Mucosa of descending colon (tissue), 3 donors: Measurements from ENCODE around the gene ESAM. TPM values are rescaled to one million over a fixed set of nuclear protein-coding genes. Genes with fewer than 3 reads are reported as not detected.

ENCODE experiments used
- ATAC-seq: fragments of 200-7000 bp; cut with Tn5 transposase; one replicate; pipeline ENCODE4 v1.9.1; 2020; ENCODE audit warnings: mild to moderate bottlenecking, moderate library complexity
- DNase-seq, 3 donors: peaks; one replicate each; pipeline ENCODE4 v3.0.0-alpha.2; 2020
- H3K36me3 ChIP-seq: fragments of 200-600 bp; one replicate; pipeline ENCODE4 v1.8.0; 2021; ENCODE audit warnings: low read depth, mild to moderate bottlenecking
- H3K4me1 ChIP-seq: fragments of 200-600 bp; one replicate; pipeline ENCODE4 v1.8.0; 2021; ENCODE audit warnings: low read depth, mild to moderate bottlenecking
- H3K4me3 ChIP-seq: fragments of 200-600 bp; one replicate; pipeline ENCODE4 v1.8.0; 2021; ENCODE audit warnings: mild to moderate bottlenecking
- H3K9me3 ChIP-seq: fragments of 200-600 bp; one replicate; pipeline ENCODE4 v1.8.0; 2021; ENCODE audit warnings: mild to moderate bottlenecking
- CTCF ChIP-seq: fragments of 200-600 bp; IDR thresholded peaks from one replicate; pipeline ENCODE4 v1.8.0; 2022; ENCODE audit warnings: antibody characterized with exemption, mild to moderate bottlenecking
- intact Hi-C, 2 donors: fragments of 100-400 bp; cut with DNase I in 1 of 2; cut with micrococcal nuclease in 1 of 2; formaldehyde crosslinking; loops; one replicate each; pipeline versions ENCODE4 v1.11.0 to v1.11.1; 2022; cut with DNase I, micrococcal nuclease
- total RNA-seq, 3 donors: library from RNA; stranded (reverse); fragmentation: NEBNext Ultra II Directional in 2 of 3; extraction: Animal tissue kit (Norgen Biotek cat#: 25700) in 2 of 3; gene quantifications; one replicate each; pipeline versions ENCODE4 v1.2.1 to v1.2.4, GENCODE V29; 2021 to 2023
- donor health status: DM: no; HTN: no; CAD: no; lungs with moderate emphysema.
- donor health status: DM: no; HTN: no; CAD: no.
- donor health status: DM: no; HTN: yes; CAD: no.

The ESAM gene
- total RNA-seq, 3 donors from 2014 or later = 7.7 to 11.5 (median 8.4) TPM

GRCh38 chr11:124748481-124749343, 13.4 kb downstream of the ESAM start:
- no peaks in the 10 kb centered on the region for H3K9me3 ChIP-seq
- no peaks in the 10 kb centered on the region for H3K36me3 ChIP-seq
- intact Hi-C loops = no loop called here
- ATAC-seq (peak; percentile 26), DNase-seq (peak; percentile 47 to 62 (median 54))
- H3K4me1 ChIP-seq = peaks cover 30% of the 10 kb centered on the region
- no peak overlapping the region for H3K4me3 ChIP-seq
- TF ChIP-seq CTCF = no peak

GRCh38 chr11:124748100-124748418, 14.0 kb downstream of the ESAM start:
- H3K4me1 ChIP-seq = peaks cover 27% of the 10 kb centered on the region
- intact Hi-C loops = no loop called here
- no peak for DNase-seq
- TF ChIP-seq CTCF = no peak
- no peak for ATAC-seq
- no peaks in the 10 kb centered on the region for H3K9me3 ChIP-seq
- H3K4me3 ChIP-seq = no peak overlapping the region
- no peaks in the 10 kb centered on the region for H3K36me3 ChIP-seq

- no peak for TF ChIP-seq CTCF
- DNase-seq (no peak), ATAC-seq (no peak)
- no peaks in the 10 kb centered on the region for H3K9me3 ChIP-seq
- H3K36me3 ChIP-seq = no peaks in the 10 kb centered on the region
- peaks cover 23% of the 10 kb centered on the region for H3K4me1 ChIP-seq
- no peak overlapping the region for H3K4me3 ChIP-seq
- intact Hi-C loops = no loop called here
These were observed 14.5 kb downstream of the ESAM start for GRCh38 chr11:124747406-124748099.

GRCh38 chr11:124746621-124747243, 15.4 kb downstream of the ESAM start:
- intact Hi-C loops = no loop called here
- DNase-seq (peak; percentile 93 to 95 (median 95)), ATAC-seq (peak; percentile 87)
- peak; percentile 29 for TF ChIP-seq CTCF
- H3K4me3 ChIP-seq = peak overlapping the region; percentile 12
- H3K4me1 ChIP-seq = peaks cover 23% of the 10 kb centered on the region
- no peaks in the 10 kb centered on the region for H3K9me3 ChIP-seq
- H3K36me3 ChIP-seq = no peaks in the 10 kb centered on the region

- ATAC-seq (peak; percentile 50), DNase-seq (peak; percentile 75 to 84 (median 81))
- peaks cover 23% of the 10 kb centered on the region for H3K4me1 ChIP-seq
- H3K4me3 ChIP-seq = peak overlapping the region; percentile 12
- no peaks in the 10 kb centered on the region for H3K36me3 ChIP-seq
- TF ChIP-seq CTCF = peak; percentile 21
- no peaks in the 10 kb centered on the region for H3K9me3 ChIP-seq
- intact Hi-C loops = no loop called here
These were observed 16.1 kb downstream of the ESAM start for GRCh38 chr11:124745835-124746620.
